Adipocyte (in vitro differentiated cells): Measurements from ENCODE around the gene MED12L.
A peak's percentile ranks its signal among the peaks of the same experiment; 100 is the strongest.

Experiments
- DNase-seq: peaks from one replicate; pipeline ENCODE4 v3.0.0-alpha.2; 2015; ENCODE audit warnings: low read depth
- H3K27me3 ChIP-seq: replicated peaks from 2 replicates; pipeline ENCODE4 v1.7.0; 2013; ENCODE audit warnings: mild to moderate bottlenecking, low read length, moderate library complexity; ENCODE audit not compliant: control insufficient read depth, insufficient read depth
- H3K36me3 ChIP-seq: 2 replicates; pipeline ENCODE4 v1.7.0; 2013; ENCODE audit warnings: low read length, mild to moderate bottlenecking, moderate library complexity; ENCODE audit not compliant: control insufficient read depth, insufficient read depth, severe bottlenecking
- H3K4me1 ChIP-seq: 2 replicates; pipeline ENCODE4 v1.7.0; 2013; ENCODE audit warnings: mild to moderate bottlenecking, low read length, moderate library complexity; ENCODE audit not compliant: control insufficient read depth, insufficient read depth
- H3K4me3 ChIP-seq: 2 replicates; pipeline ENCODE4 v1.7.0; 2013; ENCODE audit warnings: mild to moderate bottlenecking, low read length, moderate library complexity
- H3K9ac ChIP-seq: 2 replicates; pipeline ENCODE4 v1.7.0; 2013; ENCODE audit warnings: mild to moderate bottlenecking, low read length, moderate library complexity
- H3K9me3 ChIP-seq: 2 replicates; pipeline ENCODE4 v1.7.0; 2013; ENCODE audit warnings: mild to moderate bottlenecking, low read length, moderate library complexity; ENCODE audit not compliant: control insufficient read depth

MED12L gene

DNA sequence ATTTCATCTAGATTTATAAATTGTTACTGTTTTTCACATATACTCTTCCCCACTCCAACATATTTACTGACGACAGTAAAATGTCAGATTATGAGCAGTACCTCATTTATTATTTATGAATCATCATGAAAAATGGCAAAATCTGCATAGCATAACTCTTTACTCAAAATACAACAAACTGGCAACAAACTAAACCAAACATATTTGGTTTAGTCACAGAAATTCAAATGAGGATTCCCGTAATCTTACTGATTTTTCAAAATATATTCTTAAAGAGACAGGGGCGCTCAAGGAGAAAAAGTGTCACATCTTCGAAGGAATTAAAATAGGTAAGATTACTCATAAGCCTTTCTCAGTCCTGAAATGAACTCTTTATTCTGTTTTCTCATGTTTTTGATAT, 234.2 kb downstream of the MED12L start:
- no peaks in the 10 kb centered on the region for H3K27me3 ChIP-seq
- H3K4me3 ChIP-seq: peak overlapping the region; percentile 22
- H3K4me1 ChIP-seq: peaks cover 36% of the 10 kb centered on the region
- no peaks in the 10 kb centered on the region for H3K36me3 ChIP-seq
- H3K9ac ChIP-seq: peak overlapping the region; percentile 48
- peaks cover 8% of the 10 kb centered on the region for H3K9me3 ChIP-seq
- peak; percentile 40 for DNase-seq

DNA sequence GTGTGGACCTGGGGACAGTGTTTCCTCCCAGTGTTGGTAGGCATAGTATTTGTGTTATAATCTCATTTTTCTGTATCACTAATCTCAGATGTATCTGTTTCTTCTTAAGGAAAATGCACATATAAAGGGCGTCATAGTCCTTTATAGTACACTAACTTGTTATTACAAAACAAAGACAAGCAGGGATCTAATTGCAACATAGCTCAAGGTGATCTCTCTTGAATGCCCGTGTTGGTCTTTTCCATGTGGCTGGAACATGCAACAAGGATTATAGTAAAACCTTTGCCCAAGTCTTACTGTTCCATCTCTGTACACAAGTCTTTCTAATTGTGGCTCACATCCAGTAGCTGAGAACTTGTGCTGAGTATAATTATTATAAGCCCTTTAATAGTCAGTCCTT, 234.7 kb downstream of the MED12L start:
- Histone ChIP-seq H3K9me3 (peaks cover 3% of the 10 kb centered on the region), H3K27me3 (no peaks in the 10 kb centered on the region), H3K4me3 (peak overlapping the region; percentile 22), H3K36me3 (no peaks in the 10 kb centered on the region), H3K9ac (peak overlapping the region; percentile 48), H3K4me1 (peaks cover 36% of the 10 kb centered on the region)
- no peak for DNase-seq

DNA sequence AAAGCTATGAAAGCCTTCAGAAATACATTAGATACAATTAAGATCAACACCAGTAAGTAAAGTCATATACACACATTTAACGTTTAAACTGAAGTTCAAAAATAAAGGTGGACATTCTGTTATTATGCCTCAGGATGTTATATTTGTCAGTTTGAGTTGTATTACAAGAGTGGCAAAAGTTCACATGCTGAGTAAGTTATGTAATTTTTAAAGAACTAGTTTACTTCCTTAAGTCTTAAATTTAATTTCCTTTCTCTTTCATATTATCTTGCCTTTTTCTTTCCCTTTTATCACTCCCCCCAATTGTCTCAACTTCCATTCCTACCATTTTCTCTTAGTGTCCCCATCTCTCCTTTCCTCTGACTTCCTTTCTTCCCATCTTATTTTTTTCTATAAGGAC, 236.1 kb downstream of the MED12L start:
- H3K4me1 ChIP-seq: peaks cover 33% of the 10 kb centered on the region
- H3K4me3 ChIP-seq: no peak overlapping the region
- no peaks in the 10 kb centered on the region for H3K9me3 ChIP-seq
- no peaks in the 10 kb centered on the region for H3K27me3 ChIP-seq
- H3K36me3 ChIP-seq: no peaks in the 10 kb centered on the region
- no peak overlapping the region for H3K9ac ChIP-seq
- no peak for DNase-seq

DNA sequence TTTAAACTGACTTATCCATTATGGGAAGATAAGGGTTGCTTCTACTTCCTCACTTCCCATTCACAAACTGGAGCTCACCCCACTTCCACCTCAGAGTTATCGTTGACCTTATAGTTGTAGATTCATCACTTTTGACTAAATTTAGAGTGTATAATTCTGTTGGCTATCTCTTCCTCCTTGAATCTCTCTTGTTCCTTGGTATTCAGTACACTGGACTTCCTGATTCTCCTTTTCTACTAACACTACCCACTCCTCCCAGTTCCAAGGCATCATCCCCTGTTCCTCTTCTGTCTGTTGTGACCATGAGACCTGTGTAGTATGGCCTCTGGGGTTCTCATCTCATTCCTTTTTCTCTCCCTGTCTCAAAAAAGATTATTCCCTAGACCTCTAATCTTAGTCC, 237.0 kb downstream of the MED12L start:
- no peak overlapping the region for H3K9ac ChIP-seq

DNA sequence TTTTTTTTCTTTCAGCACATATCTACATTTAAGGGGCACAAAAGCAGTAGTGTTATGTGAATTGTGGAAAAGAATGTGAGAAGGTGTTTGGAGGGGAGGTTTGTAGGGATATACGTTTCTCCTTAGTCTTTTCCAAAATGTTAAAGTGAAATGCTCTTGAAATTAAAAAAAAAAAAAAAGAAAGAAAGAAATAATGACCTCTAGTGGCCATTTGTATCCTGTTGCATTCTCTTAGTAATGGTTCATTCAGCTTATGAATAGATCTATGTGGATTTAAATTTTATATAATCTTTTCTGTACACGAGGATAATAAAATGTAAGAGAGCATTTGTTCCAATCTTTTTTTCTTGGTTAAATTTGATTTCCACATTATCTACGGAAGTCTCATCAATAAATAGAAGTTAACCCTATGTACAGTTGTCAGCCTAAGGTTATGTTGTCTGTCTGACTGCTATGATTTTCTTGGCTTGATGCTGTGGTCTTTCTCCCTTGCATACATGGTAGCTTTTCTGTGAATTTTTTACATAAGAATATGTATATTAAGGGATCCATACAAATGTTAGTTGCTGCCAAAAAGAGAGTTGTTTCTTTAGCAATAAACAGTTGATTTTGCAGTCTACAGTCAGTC, 242.2 kb downstream of the MED12L start:
- no peaks in the 10 kb centered on the region for H3K27me3 ChIP-seq
- H3K4me1 ChIP-seq: peaks cover 33% of the 10 kb centered on the region
- peak overlapping the region; percentile 77 for H3K9ac ChIP-seq
- H3K4me3 ChIP-seq: peak overlapping the region; percentile 60
- DNase-seq: peak; percentile 75
- H3K36me3 ChIP-seq: no peaks in the 10 kb centered on the region
- no peaks in the 10 kb centered on the region for H3K9me3 ChIP-seq

More for the DNA sequence above, 237.0 kb downstream of the MED12L start:
- DNase-seq: no peak
- Histone ChIP-seq H3K36me3 (no peaks in the 10 kb centered on the region), H3K27me3 (no peaks in the 10 kb centered on the region), H3K4me1 (peaks cover 37% of the 10 kb centered on the region), H3K9me3 (no peaks in the 10 kb centered on the region), H3K4me3 (no peak overlapping the region)

DNA sequence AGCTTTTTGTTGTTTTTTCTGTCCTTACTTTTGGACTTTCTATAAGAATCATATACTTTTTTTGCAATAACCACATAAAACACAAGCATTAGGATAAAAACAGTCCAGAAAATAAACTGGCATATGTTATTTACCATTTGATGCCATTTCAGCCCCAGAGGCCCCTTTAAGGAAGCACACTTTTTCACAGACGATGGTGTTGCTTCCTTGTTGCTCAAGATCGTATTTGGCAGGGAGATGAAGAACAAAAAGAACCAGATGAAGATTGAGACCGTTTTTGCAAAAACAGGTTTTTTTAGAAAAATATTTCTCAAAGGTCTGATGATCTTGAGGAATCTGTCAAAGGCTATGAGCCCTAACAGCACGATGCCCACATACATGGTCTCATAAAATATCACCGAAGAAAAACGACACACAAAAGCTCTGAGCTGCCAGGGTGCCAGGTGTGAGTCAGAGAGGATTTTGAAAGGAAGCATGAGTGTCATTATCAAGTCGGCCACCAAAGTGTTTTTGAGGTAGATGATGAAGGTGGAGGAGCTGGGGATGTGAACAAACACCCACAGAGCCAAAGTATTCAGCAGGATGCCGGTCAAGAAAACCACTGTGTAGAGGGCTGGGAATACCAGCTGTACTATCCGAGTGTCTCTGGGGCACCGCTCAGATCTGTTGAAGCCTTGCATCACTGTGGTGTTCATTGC, 243.0 kb downstream of the MED12L start:
- no peaks in the 10 kb centered on the region for H3K36me3 ChIP-seq
- H3K4me1 ChIP-seq: peaks cover 33% of the 10 kb centered on the region
- H3K27me3 ChIP-seq: no peaks in the 10 kb centered on the region
- DNase-seq: peak; percentile 66
- H3K4me3 ChIP-seq: peak overlapping the region; percentile 60
- peak overlapping the region; percentile 77 for H3K9ac ChIP-seq
- no peaks in the 10 kb centered on the region for H3K9me3 ChIP-seq

DNA sequence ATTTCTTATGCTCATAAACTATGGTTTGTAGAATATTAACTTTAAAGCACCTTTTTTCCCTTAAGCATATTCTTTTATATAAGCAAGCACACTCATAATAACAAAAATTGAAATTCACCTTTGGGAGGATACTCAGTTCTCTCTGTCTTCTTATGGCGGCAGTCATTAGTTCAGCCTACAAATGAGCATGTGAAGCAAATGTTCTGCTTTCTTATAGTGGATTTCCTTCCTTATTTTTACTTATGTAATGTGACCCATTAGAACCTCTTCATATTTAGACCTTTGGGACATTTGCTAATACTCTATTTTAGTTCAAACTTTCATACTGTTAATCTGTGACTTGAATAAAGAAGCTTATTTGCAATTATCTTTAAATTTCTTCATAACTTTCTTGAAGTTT, 243.9 kb downstream of the MED12L start, which contains the start of gene P2RY13:
P2RY13 (minus strand) TSS at position 187 of the 400 bp plus-strand sequence; CDS start at position 166, 21 bp downstream.
- peak within 1 kb of the TSS; percentile 60 for H3K4me3 ChIP-seq
- H3K9ac ChIP-seq: peak within 1 kb of the TSS; percentile 77
- DNase-seq: no peak
- H3K4me1 ChIP-seq: peaks cover 33% of the 10 kb centered on the region
- H3K27me3 ChIP-seq: no peaks in the 10 kb centered on the region
- no peaks in the 10 kb centered on the region for H3K36me3 ChIP-seq
- no peaks in the 10 kb centered on the region for H3K9me3 ChIP-seq

DNA sequence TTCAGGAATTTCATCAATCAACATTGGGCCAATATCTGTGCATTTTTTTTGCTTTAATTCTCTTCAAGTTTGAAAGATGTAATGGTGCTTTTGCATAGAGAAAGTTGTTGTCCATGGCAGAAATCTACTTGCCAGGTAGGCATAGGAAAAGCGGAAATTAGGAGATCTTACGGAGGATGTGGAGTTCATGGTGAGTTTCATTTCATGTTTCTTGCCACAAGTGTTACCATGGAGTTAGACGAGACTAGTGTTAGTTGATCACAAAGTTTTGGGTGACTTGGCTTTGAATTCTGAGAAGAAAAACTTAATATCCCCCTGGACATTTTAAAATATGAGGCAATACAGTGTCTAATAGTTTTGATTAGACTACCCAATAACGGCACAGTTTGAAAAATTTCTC, 244.9 kb downstream of the MED12L start:
- Histone ChIP-seq H3K27me3 (no peaks in the 10 kb centered on the region), H3K4me3 (no peak overlapping the region), H3K9me3 (no peaks in the 10 kb centered on the region), H3K36me3 (no peaks in the 10 kb centered on the region), H3K9ac (no peak overlapping the region), H3K4me1 (peaks cover 33% of the 10 kb centered on the region)
- no peak for DNase-seq

DNA sequence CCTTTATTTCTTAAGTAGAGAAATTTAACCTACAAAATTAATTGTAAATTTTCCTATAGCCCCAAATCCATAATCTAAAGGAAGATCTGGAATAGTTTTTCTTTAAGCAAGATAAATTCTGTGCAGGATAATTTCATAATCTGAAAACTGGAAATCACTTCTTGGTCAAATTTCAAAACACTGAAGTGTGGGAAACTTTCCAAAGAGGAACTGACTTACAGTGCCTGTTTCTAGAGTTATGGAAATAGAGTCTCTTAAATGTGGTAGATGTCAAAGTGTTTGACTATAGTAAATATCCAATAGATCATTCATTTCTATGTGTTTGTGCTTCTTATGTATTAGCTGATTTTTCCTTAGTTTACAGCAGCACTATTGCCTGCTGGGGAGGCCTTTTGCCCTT, 245.4 kb downstream of the MED12L start:
- Histone ChIP-seq H3K27me3 (no peaks in the 10 kb centered on the region), H3K4me3 (no peak overlapping the region), H3K9me3 (no peaks in the 10 kb centered on the region), H3K36me3 (no peaks in the 10 kb centered on the region), H3K4me1 (peaks cover 33% of the 10 kb centered on the region), H3K9ac (no peak overlapping the region)
- DNase-seq: peak; percentile 60

DNA sequence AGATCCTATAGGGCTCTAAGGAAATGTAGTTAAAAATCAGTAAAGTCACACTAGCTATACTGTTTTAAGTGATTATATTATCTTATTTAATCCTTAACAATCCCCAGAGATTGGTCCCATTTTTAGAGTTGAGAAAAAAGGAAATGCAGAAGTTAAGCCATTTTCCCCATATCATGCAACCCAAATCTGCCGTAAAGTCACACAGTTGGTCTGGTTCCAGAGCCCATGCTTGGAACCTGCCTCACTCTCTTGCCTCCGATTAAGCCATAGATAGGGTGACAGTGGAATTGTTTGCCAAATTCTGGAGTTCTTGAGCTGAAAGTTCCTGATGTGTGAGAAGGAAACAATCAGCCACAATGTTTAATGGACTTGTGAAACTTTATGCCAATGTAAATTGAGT, 246.2 kb downstream of the MED12L start:
- no peak overlapping the region for H3K9ac ChIP-seq
- no peaks in the 10 kb centered on the region for H3K36me3 ChIP-seq
- no peaks in the 10 kb centered on the region for H3K9me3 ChIP-seq
- DNase-seq: no peak
- H3K4me1 ChIP-seq: peaks cover 33% of the 10 kb centered on the region
- no peaks in the 10 kb centered on the region for H3K27me3 ChIP-seq
- no peak overlapping the region for H3K4me3 ChIP-seq

DNA sequence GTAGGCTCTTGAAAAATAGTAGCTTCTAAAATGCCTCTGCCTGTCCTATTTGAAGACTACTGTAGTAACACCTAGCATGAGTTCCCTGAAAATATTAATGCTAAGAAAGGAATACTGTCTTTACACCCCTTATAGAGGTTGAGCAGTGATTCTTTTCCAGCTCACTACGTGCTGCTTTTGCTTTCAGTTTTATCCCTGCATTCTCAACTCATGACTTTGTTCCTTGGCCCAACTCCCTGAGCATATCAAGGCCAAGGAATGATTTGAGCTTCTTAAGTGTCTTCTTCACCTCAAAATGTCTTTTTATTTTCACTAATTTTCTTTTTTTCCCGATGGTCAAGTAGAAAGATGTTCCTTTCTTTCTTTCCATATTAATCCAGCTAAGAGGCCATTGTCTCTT, 260.4 kb downstream of the MED12L start:
- peak overlapping the region; percentile 70 for H3K4me3 ChIP-seq
- DNase-seq: peak; percentile 79
- H3K36me3 ChIP-seq: no peaks in the 10 kb centered on the region
- H3K9ac ChIP-seq: peak overlapping the region; percentile 64
- H3K9me3 ChIP-seq: no peaks in the 10 kb centered on the region
- H3K27me3 ChIP-seq: no peaks in the 10 kb centered on the region
- peaks cover 12% of the 10 kb centered on the region for H3K4me1 ChIP-seq
